ENCODE measurements around the gene SUPT4H1.

GRCh38 chr17:58308985-58309917 is 42.8 kb downstream of the SUPT4H1 start:
- TF ChIP-seq, protein P1, sequence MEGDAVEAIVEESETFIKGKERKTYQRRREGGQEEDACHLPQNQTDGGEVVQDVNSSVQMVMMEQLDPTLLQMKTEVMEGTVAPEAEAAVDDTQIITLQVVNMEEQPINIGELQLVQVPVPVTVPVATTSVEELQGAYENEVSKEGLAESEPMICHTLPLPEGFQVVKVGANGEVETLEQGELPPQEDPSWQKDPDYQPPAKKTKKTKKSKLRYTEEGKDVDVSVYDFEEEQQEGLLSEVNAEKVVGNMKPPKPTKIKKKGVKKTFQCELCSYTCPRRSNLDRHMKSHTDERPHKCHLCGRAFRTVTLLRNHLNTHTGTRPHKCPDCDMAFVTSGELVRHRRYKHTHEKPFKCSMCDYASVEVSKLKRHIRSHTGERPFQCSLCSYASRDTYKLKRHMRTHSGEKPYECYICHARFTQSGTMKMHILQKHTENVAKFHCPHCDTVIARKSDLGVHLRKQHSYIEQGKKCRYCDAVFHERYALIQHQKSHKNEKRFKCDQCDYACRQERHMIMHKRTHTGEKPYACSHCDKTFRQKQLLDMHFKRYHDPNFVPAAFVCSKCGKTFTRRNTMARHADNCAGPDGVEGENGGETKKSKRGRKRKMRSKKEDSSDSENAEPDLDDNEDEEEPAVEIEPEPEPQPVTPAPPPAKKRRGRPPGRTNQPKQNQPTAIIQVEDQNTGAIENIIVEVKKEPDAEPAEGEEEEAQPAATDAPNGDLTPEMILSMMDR (IDR thresholded peaks at IDR 0.05) = no peak
- no peak for TF ChIP-seq POLR2A (IDR thresholded peaks at IDR 0.05)

All from thyroid gland (tissue), 4 donors.